Ovary (tissue), 3 donors: ENCODE results near the gene MYBPC2.

Experiments used
- CTCF ChIP-seq, 3 donors: fragments of 450-650 bp in 2 of 3; fragments of 200-600 bp in 1 of 3; IDR thresholded peaks; one replicate each; pipeline versions ENCODE4 v1.5.1 to v1.8.0; 2016 to 2022; ENCODE audit warnings: antibody characterized with exemption in 3 of 3, mild to moderate bottlenecking in 1 of 3
- POLR2A ChIP-seq: fragments of 450-650 bp; IDR thresholded peaks from one replicate; pipeline ENCODE4 v1.6.1; 2017; ENCODE audit warnings: antibody characterized with exemption, mild to moderate bottlenecking, moderate library complexity
- donor health status: DM: no; HTN: no; CAD: no.

DNA sequence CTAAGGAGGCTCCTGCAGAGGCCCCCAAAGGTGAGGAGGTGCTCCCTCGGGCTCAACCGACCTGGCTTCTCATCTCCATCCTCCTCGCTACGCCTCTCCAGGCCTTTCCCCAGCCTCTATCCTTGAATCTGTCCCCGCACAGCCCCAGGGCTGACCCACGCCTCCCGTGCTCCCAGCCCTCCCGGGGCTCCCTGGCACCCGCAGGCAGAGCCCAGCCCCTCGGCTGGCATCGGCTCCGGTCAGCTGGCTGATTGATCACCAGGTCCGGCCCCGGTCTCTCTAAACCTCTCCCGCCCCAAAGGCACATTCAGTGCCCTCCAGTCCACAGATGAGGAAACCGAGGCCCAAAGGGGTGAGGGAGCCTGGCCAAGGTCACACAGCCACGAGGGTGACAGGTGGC, 2.5 kb downstream of the MYBPC2 start:
- TF ChIP-seq CTCF (IDR thresholded peaks at IDR 0.05), result no peak
- TF ChIP-seq POLR2A, result no peak
